B cell (primary cell): ENCODE measurements around the gene PALD1. TPM values are rescaled to one million over a fixed set of nuclear protein-coding genes. Genes with fewer than 3 reads are reported as not detected.

Source experiments
- ATAC-seq: fragments of 200-7000 bp; cut with Tn5 transposase; one replicate; pipeline ENCODE4 v1.10.0; 2021; ENCODE audit warnings: low read depth, mild to moderate bottlenecking, moderate number of reproducible peaks, moderate library complexity
- CTCF ChIA-PET: fragments of 350-600 bp; sonication (Branson Sonifier 250); formaldehyde crosslinking; loops from one replicate; lab custom pipeline; 2021; ENCODE audit warnings: antibody characterized with exemption, inconsistent platforms; lab: Charles Lee
- POLR2A ChIA-PET: fragments of 350-600 bp; sonication (Branson Sonifier 250); formaldehyde crosslinking; loops from one replicate; lab custom pipeline; 2021; ENCODE audit warnings: antibody characterized with exemption; lab: Charles Lee
- DNase-seq: peaks from one replicate; pipeline ENCODE4 v3.0.0; 2013
- H2AFZ ChIP-seq: 2 replicates; pipeline ENCODE4 v1.6.1; 2012; ENCODE audit warnings: mild to moderate bottlenecking, low read depth, low read length; ENCODE audit not compliant: insufficient read depth, poor library complexity, severe bottlenecking
- H3K27ac ChIP-seq, 2 donors: 1 replicate in 1 of 2; 2 replicates in 1 of 2; pipeline ENCODE4 v1.5.1; 2012 to 2013; ENCODE audit warnings: low read length in 2 of 2, mild to moderate bottlenecking in 2 of 2, moderate library complexity in 1 of 2
- H3K27me3 ChIP-seq, 4 experiments: fragments of 200-600 bp in 1 of 4; sonication (generic) in 1 of 4; replicated peaks in 1 of 4; 1 replicate in 2 of 4; 2 replicates in 2 of 4; pipeline versions ENCODE4 v1.6.1 to v1.7.0; 2013 to 2016; ENCODE audit warnings: low read length in 3 of 4, mild to moderate bottlenecking in 2 of 4, mixed read lengths in 1 of 4, moderate library complexity in 1 of 4; ENCODE audit not compliant: insufficient read depth in 4 of 4, control insufficient read depth in 3 of 4; ENCODE audit errors: control extremely low read depth in 1 of 4
- H3K36me3 ChIP-seq, 2 experiments: replicated peaks in 1 of 2; 1 replicate in 1 of 2; 2 replicates in 1 of 2; pipeline versions ENCODE4 v1.6.1 to v1.7.1; 2013; ENCODE audit warnings: low read length in 1 of 2; ENCODE audit not compliant: insufficient read depth in 2 of 2, control insufficient read depth in 1 of 2; ENCODE audit errors: control extremely low read depth in 1 of 2, extremely low read depth in 1 of 2
- H3K4me1 ChIP-seq, 2 donors: fragments of 200-600 bp in 1 of 2; sonication (generic) in 1 of 2; 1 replicate in 1 of 2; 2 replicates in 1 of 2; pipeline versions ENCODE4 v1.5.1 to v1.6.1; 2013 to 2017; ENCODE audit warnings: low read length in 2 of 2; ENCODE audit not compliant: control insufficient read depth in 2 of 2, insufficient read depth in 2 of 2
- H3K4me2 ChIP-seq: replicated peaks from 2 replicates; pipeline ENCODE3; 2012; ENCODE audit warnings: mild to moderate bottlenecking, low read depth, low read length; ENCODE audit not compliant: poor library complexity, severe bottlenecking
- H3K4me3 ChIP-seq, 5 experiments: fragments of 200-600 bp in 1 of 5; sonication (generic) in 1 of 5; 1 replicate in 3 of 5; 2 replicates in 2 of 5; pipeline versions ENCODE4 v1.5.1 to v1.7.0; 2011 to 2016; ENCODE audit warnings: low read length in 4 of 5, mild to moderate bottlenecking in 4 of 5, low read depth in 2 of 5, control low read depth in 1 of 5, moderate library complexity in 1 of 5; ENCODE audit not compliant: insufficient read depth in 1 of 5; ENCODE audit errors: control extremely low read depth in 1 of 5, extremely low read depth in 1 of 5
- H3K79me2 ChIP-seq: fragments of 200-600 bp; sonication (generic); one replicate; pipeline ENCODE4 v1.6.0; 2016; ENCODE audit warnings: low read length; ENCODE audit not compliant: control insufficient read depth, insufficient read depth
- H3K9ac ChIP-seq: fragments of 200-600 bp; sonication (generic); 2 replicates; pipeline ENCODE4 v1.6.1; 2017; ENCODE audit warnings: mild to moderate bottlenecking, low read length, moderate library complexity
- H3K9me3 ChIP-seq, 3 donors: one replicate each; pipeline versions ENCODE4 v1.6.1 to v1.7.1; 2013; ENCODE audit warnings: low read length in 2 of 3; ENCODE audit not compliant: control insufficient read depth in 2 of 3, insufficient read depth in 1 of 3; ENCODE audit errors: control extremely low read depth in 1 of 3
- H4K20me1 ChIP-seq: 2 replicates; pipeline ENCODE4 v1.6.0; 2012; ENCODE audit warnings: mild to moderate bottlenecking, low read length; ENCODE audit not compliant: insufficient read depth, control insufficient read depth, poor library complexity, severe bottlenecking
- H3K27ac Mint-ChIP-seq: one replicate; pipeline ENCODE4 v1.8.0; 2021; ENCODE audit warnings: mixed read lengths
- H3K27me3 Mint-ChIP-seq: one replicate; pipeline ENCODE4 v1.8.0; 2021; ENCODE audit warnings: mixed read lengths
- H3K4me1 Mint-ChIP-seq: one replicate; pipeline ENCODE4 v1.8.0; 2021; ENCODE audit warnings: mixed read lengths
- H3K4me3 Mint-ChIP-seq: one replicate; pipeline ENCODE4 v1.8.0; 2021; ENCODE audit warnings: mixed read lengths
- H3K9me3 Mint-ChIP-seq: one replicate; pipeline ENCODE4 v1.8.0; 2022; ENCODE audit warnings: mixed read lengths; ENCODE audit not compliant: insufficient read depth
- CTCF ChIP-seq: fragments of 200-600 bp; IDR thresholded peaks from one replicate; pipeline ENCODE4 v1.8.0; 2022; ENCODE audit warnings: antibody characterized with exemption, mild to moderate bottlenecking
- EZH2 ChIP-seq: IDR thresholded peaks from 2 replicates; pipeline ENCODE4 v1.6.1; 2012; ENCODE audit warnings: borderline replicate concordance, low read depth, mild to moderate bottlenecking, moderate library complexity, low read length; ENCODE audit not compliant: insufficient read depth, poor library complexity, severe bottlenecking
- WGBS: methylation state at CpG from one replicate; pipeline ENCODE4 v1.1.5; 2013; ENCODE audit warnings: missing lambda C conversion rate; ENCODE audit not compliant: insufficient coverage; 5-methylcytosine and 5-hydroxymethylcytosine counted together
- intact Hi-C: fragments of 100-400 bp; cut with micrococcal nuclease; formaldehyde crosslinking; loops from one replicate; pipeline ENCODE4 v1.10.0; 2022
- polyA plus RNA-seq: library from polyadenylated mRNA; depleted of rRNA; stranded (reverse); fragments of >200 nt; gene quantifications from 2 replicates; pipeline ENCODE4 v1.2.3, GENCODE V29; 2012
- total RNA-seq, 2 donors: library from RNA; stranded (reverse); fragments of 120-200 nt in 1 of 2; gene quantifications; 1 replicate in 1 of 2; 2 replicates in 1 of 2; pipeline versions ENCODE4 v1.2.3 to v1.2.4, GENCODE V29; 2013 to 2022

Gene PALD1
- total and polyA plus RNA-seq, 2 donors (not counting 1 experiment from before 2014, with no cell fraction given) = 2.2 to 2.8 TPM

- peak overlapping the region; percentile 76 for H3K4me2 ChIP-seq
- Mint-ChIP-seq H3K27ac (no peak overlapping the region), H3K4me1 (peaks cover 17% of the 10 kb centered on the region), H3K4me3 (peak overlapping the region; percentile 44), H3K9me3 (no peaks in the 10 kb centered on the region), H3K27me3 (peaks cover 37% of the 10 kb centered on the region)
- WGBS = 42% methylated on average over 17 of the region's 19 CpGs
- peaks cover 12 to 15% of the 10 kb centered on the region in 2 donors for H3K4me1 ChIP-seq
- H3K27ac ChIP-seq = no peak overlapping the region
- DNase-seq (no peak), ATAC-seq (no peak)
- no peak overlapping the region for H3K4me3 ChIP-seq
- ChIA-PET CTCF (interaction anchor here (1.0 to 5.7 kb wide), 4 partner anchors 54 to 298 kb away, joined by 3 to 91 read pairs (median 4); no protein-coding TSS in a partner anchor), POLR2A (no interaction called here)
- H3K9me3 ChIP-seq = peaks cover 0 to 4% (median 0%) of the 10 kb centered on the region in 3 donors
- intact Hi-C loops = no loop called here
- H2AFZ ChIP-seq = no peak overlapping the region
- no peak overlapping the region for H3K9ac ChIP-seq
- H3K36me3 ChIP-seq = no peaks in the 10 kb centered on the region
- TF ChIP-seq EZH2 (no peak), CTCF (no peak)
- H3K79me2 ChIP-seq = no peaks in the 10 kb centered on the region
- peaks cover 0 to 24% (median 12%) of the 10 kb centered on the region in 4 experiments for H3K27me3 ChIP-seq
- H4K20me1 ChIP-seq = no peaks in the 10 kb centered on the region
These were observed 19.4 kb upstream of the PALD1 start for GRCh38 chr10:70459061-70459773.
